ENCODE data around the gene HERC3. TPM values are rescaled to one million over a fixed set of nuclear protein-coding genes. Genes with fewer than 3 reads are reported as not detected.

Gene HERC3
- total and polyA plus RNA-seq, 10 of the 15 experiments (the other 5 are each of a cell fraction or from before 2014, with no cell fraction given), result 0.52 to 18.2 (median 2.8) TPM

DNA sequence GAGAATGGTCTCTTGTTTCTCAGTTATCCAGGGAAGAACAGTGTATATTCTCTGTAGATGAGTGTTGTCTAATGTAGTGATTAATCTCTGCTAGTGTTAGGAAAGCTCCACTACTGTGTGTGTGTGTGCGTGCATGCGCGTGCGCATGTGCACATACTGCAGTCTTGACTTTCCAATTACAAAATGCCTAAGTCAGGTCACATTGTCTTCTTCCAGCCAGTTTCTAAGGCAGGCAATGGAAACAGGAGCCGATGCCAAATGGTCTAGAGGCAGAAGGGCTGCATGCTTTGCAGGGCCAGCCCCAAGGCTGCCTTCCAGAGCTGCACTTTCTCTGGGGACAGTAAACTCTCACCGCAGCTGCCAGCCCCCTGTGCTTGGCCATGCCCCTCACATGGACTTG lies 135.9 kb downstream of the HERC3 start:
- ChIA-PET RAD21 (ENCODE audit: unreplicated experiment) (interaction anchor here (0.7 kb wide), 1 partner anchor 90 kb away, joined by 7 read pairs; no protein-coding TSS in a partner anchor), POLR2A (no interaction called here), CTCF (no interaction called here), SMC1A (ENCODE audit: uncharacterized antibody, unreplicated experiment) (no interaction called here)
- H3K79me2 ChIP-seq (ENCODE audit: control insufficient read depth, insufficient read depth, low read length), result no peaks in the 10 kb centered on the region
- BruUV-seq (replicated peaks), result no TSS peak
- no peaks in the 10 kb centered on the region for H4K20me1 ChIP-seq (ENCODE audit: control insufficient read depth, insufficient read depth)
- no peaks in the 10 kb centered on the region for H3K4me1 ChIP-seq (ENCODE audit: control insufficient read depth, insufficient read depth, low read length)
- TF ChIP-seq IRF4 (IDR thresholded peaks at IDR 0.05; ENCODE audit: low read depth, low read length) (no peak), MXI1 (IDR thresholded peaks at IDR 0.05; ENCODE audit: low read depth, low read length) (no peak), STAT1 (conservative IDR thresholded peaks at IDR 0.05) (no peak)
- H3K36me3 ChIP-seq (ENCODE audit: control insufficient read depth in 2 of 2, insufficient read depth in 2 of 2, low read length in 1 of 2), result no peaks in the 10 kb centered on the region
- WGBS (ENCODE audit: insufficient coverage, insufficient replicate concordance, low lambda C conversion rate, missing lambda C conversion rate), result 84% methylated on average over 6 of the region's 6 CpGs
- H3K4me2 ChIP-seq (ENCODE audit: control insufficient read depth, insufficient read depth), result no peak overlapping the region
- no peak for ATAC-seq
- H3K9me3 ChIP-seq (replicated peaks; ENCODE audit: control insufficient read depth, insufficient read depth, low read length), result no peaks in the 10 kb centered on the region
- intact Hi-C loops (cut with micrococcal nuclease; ENCODE audit: unreplicated experiment) (no loop called here), in situ Hi-C loops (cut with MboI) (no loop called here)
- H3K9ac ChIP-seq (ENCODE audit: control insufficient read depth, insufficient read depth, low read length), result no peak overlapping the region
- H3K4me3 ChIP-seq, result no peak overlapping the region
- H3K27ac ChIP-seq (ENCODE audit: control insufficient read depth, insufficient read depth), result no peak overlapping the region
- FAIRE-seq, result no peak
- H3K27me3 ChIP-seq (replicated peaks in 1 of 2; ENCODE audit: control insufficient read depth in 2 of 2, insufficient read depth in 2 of 2, low read length in 1 of 2), result no peaks in the 10 kb centered on the region
- DNase-seq (ENCODE audit: low read depth, low spot score), result no peak
- no peak overlapping the region for H2AFZ ChIP-seq (ENCODE audit: control insufficient read depth, low read depth, low read length)

DNA sequence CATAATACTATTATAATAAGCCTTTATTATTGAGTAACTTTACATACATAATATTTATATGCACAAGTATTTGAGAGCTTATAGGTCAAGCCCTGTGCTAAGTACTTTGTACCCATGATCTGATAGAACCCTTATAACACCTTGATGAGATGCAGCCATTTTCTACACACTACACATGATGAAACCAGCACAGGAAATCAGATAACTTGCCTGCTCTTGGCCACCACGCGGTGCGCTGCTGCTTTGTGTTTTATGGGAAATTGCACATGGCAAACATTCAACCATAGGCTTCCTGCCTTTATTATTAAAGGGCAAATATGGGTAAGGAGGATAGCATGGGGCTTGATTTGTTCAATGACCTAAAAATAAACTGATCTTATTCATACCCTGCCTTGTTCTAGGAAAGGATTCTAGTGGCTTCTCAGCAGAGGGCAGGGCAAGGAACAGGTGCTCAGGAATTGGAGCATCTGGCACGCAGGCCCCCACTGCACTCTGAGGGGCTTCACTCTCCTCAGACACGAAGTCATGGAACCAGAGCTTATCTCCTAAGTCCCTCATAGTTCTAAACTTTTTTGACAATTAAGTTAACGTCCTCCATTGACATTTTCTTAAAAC lies 137.0 kb downstream of the HERC3 start:
- intact Hi-C loops (cut with micrococcal nuclease; ENCODE audit: unreplicated experiment), result no loop called here
- ATAC-seq (no peak), DNase-seq (ENCODE audit: low read depth, low spot score) (no peak), FAIRE-seq (no peak)
- POLR2A ChIA-PET, result no interaction called here
- Histone ChIP-seq H3K4me1 (ENCODE audit: control insufficient read depth, insufficient read depth, low read length) (no peaks in the 10 kb centered on the region), H3K9ac (ENCODE audit: control insufficient read depth, insufficient read depth, low read length) (no peak overlapping the region), H3K79me2 (ENCODE audit: control insufficient read depth, insufficient read depth, low read length) (no peaks in the 10 kb centered on the region), H2AFZ (ENCODE audit: control insufficient read depth, low read depth, low read length) (no peak overlapping the region), H3K36me3 (ENCODE audit: control insufficient read depth in 2 of 2, insufficient read depth in 2 of 2, low read length in 1 of 2) (no peaks in the 10 kb centered on the region), H3K27ac (ENCODE audit: control insufficient read depth, insufficient read depth) (no peak overlapping the region), H3K4me3 (no peak overlapping the region), H3K4me2 (ENCODE audit: control insufficient read depth, insufficient read depth) (no peak overlapping the region), H3K27me3 (replicated peaks in 1 of 2; ENCODE audit: control insufficient read depth in 2 of 2, insufficient read depth in 2 of 2, low read length in 1 of 2) (no peaks in the 10 kb centered on the region), H3K9me3 (replicated peaks; ENCODE audit: control insufficient read depth, insufficient read depth, low read length) (no peaks in the 10 kb centered on the region), H4K20me1 (ENCODE audit: control insufficient read depth, insufficient read depth) (no peaks in the 10 kb centered on the region)
- in situ Hi-C loops (cut with MboI), result no loop called here
- TF ChIP-seq SREBF2 (IDR thresholded peaks at IDR 0.05; ENCODE audit: low read length) (no peak), NRF1 (conservative IDR thresholded peaks at IDR 0.05; ENCODE audit: low read depth, low read length) (no peak), RAD51 (IDR thresholded peaks at IDR 0.05) (no peak), FOXM1 (IDR thresholded peaks at IDR 0.05; ENCODE audit: low read depth, low read length) (no peak), NFIC (IDR thresholded peaks at IDR 0.05; ENCODE audit: low read depth, low read length) (no peak), CHD2 (IDR thresholded peaks at IDR 0.05; ENCODE audit: borderline replicate concordance, low read depth, low read length) (no peak)
- TF ChIP-seq, protein P1, sequence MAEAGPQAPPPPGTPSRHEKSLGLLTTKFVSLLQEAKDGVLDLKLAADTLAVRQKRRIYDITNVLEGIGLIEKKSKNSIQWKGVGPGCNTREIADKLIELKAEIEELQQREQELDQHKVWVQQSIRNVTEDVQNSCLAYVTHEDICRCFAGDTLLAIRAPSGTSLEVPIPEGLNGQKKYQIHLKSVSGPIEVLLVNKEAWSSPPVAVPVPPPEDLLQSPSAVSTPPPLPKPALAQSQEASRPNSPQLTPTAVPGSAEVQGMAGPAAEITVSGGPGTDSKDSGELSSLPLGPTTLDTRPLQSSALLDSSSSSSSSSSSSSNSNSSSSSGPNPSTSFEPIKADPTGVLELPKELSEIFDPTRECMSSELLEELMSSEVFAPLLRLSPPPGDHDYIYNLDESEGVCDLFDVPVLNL (IDR thresholded peaks at IDR 0.05; ENCODE audit: low read depth, low read length), result no peak
- TF ChIP-seq, protein P2, sequence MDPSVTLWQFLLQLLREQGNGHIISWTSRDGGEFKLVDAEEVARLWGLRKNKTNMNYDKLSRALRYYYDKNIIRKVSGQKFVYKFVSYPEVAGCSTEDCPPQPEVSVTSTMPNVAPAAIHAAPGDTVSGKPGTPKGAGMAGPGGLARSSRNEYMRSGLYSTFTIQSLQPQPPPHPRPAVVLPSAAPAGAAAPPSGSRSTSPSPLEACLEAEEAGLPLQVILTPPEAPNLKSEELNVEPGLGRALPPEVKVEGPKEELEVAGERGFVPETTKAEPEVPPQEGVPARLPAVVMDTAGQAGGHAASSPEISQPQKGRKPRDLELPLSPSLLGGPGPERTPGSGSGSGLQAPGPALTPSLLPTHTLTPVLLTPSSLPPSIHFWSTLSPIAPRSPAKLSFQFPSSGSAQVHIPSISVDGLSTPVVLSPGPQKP (IDR thresholded peaks at IDR 0.05; ENCODE audit: low read depth, low read length), result no peak
- CTCF ChIA-PET, result no interaction called here
- no TSS peak for BruUV-seq (replicated peaks)
- 76% methylated on average over 6 of the region's 6 CpGs for WGBS (ENCODE audit: insufficient coverage, insufficient replicate concordance, low lambda C conversion rate, missing lambda C conversion rate)
- RAD21 ChIA-PET (ENCODE audit: unreplicated experiment), result interaction anchor here (0.7 kb wide), 1 partner anchor 89 kb away, joined by 7 read pairs; no protein-coding TSS in a partner anchor
- SMC1A ChIA-PET (ENCODE audit: uncharacterized antibody, unreplicated experiment), result no interaction called here
